Epithelial cell of esophagus (primary cell): ENCODE results near the gene AFP.

ENCODE experiments used
- DNase-seq: peaks from one replicate; pipeline ENCODE4 v3.0.0; 2010; ENCODE audit warnings: low read depth
- H3K4me3 ChIP-seq: 2 replicates; pipeline ENCODE4 v1.5.1; 2011; ENCODE audit warnings: mild to moderate bottlenecking, low read length, control low read depth
- TF ChIP-seq, protein P1 (sequence below): IDR thresholded peaks from 2 replicates; pipeline ENCODE4 v1.5.1; 2011; ENCODE audit warnings: low read depth, mild to moderate bottlenecking, low read length, control low read depth, inconsistent platforms; ENCODE audit not compliant: insufficient read depth; ENCODE audit errors: missing control alignments

Gene AFP

DNA sequence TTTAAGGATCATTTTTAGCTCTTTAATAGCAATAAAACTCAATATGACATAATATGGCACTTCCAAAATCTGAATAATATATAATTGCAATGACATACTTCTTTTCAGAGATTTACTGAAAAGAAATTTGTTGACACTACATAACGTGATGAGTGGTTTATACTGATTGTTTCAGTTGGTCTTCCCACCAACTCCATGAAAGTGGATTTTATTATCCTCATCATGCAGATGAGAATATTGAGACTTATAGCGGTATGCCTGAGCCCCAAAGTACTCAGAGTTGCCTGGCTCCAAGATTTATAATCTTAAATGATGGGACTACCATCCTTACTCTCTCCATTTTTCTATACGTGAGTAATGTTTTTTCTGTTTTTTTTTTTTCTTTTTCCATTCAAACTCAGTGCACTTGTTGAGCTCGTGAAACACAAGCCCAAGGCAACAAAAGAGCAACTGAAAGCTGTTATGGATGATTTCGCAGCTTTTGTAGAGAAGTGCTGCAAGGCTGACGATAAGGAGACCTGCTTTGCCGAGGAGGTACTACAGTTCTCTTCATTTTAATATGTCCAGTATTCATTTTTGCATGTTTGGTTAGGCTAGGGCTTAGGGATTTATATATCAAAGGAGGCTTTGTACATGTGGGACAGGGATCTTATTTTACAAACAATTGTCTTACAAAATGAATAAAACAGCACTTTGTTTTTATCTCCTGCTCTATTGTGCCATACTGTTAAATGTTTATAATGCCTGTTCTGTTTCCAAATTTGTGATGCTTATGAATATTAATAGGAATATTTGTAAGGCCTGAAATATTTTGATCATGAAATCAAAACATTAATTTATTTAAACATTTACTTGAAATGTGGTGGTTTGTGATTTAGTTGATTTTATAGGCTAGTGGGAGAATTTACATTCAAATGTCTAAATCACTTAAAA is 16.6 kb upstream of the AFP start:
- DNase-seq, result no peak
- H3K4me3 ChIP-seq, result no peak overlapping the region
- TF ChIP-seq, protein P1, sequence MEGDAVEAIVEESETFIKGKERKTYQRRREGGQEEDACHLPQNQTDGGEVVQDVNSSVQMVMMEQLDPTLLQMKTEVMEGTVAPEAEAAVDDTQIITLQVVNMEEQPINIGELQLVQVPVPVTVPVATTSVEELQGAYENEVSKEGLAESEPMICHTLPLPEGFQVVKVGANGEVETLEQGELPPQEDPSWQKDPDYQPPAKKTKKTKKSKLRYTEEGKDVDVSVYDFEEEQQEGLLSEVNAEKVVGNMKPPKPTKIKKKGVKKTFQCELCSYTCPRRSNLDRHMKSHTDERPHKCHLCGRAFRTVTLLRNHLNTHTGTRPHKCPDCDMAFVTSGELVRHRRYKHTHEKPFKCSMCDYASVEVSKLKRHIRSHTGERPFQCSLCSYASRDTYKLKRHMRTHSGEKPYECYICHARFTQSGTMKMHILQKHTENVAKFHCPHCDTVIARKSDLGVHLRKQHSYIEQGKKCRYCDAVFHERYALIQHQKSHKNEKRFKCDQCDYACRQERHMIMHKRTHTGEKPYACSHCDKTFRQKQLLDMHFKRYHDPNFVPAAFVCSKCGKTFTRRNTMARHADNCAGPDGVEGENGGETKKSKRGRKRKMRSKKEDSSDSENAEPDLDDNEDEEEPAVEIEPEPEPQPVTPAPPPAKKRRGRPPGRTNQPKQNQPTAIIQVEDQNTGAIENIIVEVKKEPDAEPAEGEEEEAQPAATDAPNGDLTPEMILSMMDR, result no peak

DNA sequence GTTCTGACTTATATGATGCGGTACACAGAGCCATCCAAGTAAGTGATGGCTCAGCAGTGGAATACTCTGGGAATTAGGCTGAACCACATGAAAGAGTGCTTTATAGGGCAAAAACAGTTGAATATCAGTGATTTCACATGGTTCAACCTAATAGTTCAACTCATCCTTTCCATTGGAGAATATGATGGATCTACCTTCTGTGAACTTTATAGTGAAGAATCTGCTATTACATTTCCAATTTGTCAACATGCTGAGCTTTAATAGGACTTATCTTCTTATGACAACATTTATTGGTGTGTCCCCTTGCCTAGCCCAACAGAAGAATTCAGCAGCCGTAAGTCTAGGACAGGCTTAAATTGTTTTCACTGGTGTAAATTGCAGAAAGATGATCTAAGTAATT is 15.4 kb upstream of the AFP start:
- TF ChIP-seq, protein P1, result no peak
- no peak overlapping the region for H3K4me3 ChIP-seq
- DNase-seq, result no peak

DNA sequence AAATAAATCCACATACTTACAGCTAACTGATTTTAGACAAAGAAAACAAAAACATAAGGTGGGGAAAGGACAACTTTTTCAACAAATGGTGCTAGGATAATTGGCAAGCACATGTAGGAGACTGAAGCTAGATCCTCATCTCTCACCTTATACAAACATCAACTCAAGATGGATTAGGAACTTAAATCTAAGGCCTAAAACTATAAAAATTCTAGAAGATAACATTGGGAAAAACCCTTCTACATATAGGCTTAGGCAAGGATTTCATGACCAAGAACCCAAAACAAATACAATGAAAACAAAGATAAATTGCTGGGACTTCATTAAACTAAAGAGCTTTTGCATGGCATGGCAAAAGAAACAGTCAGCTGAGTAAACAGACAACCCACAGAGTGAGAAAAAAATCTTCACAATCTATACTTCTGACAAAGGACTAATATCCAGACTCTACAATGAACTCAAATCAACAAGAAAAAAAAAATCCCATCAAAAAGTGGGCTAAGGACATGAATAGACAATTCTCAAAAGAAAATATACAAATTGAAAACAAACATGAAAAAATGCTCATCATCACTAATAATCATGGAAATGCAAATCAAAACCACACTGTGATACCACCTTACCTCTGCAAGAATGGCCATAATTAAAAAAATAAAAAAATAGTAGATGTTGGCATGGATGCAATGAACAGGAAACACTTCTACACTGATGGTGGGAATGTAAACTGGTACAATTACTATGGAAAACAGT is 14.1 kb upstream of the AFP start:
- no peak overlapping the region for H3K4me3 ChIP-seq
- TF ChIP-seq, protein P1, result no peak
- DNase-seq, result no peak

DNA sequence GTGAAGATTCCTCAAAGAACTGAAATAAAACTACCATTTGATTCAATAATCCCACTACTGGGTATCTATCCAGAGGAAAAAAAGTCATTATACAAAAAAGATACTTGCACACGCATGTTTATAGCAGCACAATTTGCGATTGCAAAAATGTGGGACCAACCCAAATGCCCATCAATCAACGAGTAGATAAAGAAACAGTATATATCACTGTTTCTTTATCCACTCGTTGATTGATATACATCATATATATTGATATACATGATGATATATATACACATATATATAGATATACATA is 13.6 kb upstream of the AFP start:
- DNase-seq, result no peak
- H3K4me3 ChIP-seq, result no peak overlapping the region
- TF ChIP-seq, protein P1, result no peak

DNA sequence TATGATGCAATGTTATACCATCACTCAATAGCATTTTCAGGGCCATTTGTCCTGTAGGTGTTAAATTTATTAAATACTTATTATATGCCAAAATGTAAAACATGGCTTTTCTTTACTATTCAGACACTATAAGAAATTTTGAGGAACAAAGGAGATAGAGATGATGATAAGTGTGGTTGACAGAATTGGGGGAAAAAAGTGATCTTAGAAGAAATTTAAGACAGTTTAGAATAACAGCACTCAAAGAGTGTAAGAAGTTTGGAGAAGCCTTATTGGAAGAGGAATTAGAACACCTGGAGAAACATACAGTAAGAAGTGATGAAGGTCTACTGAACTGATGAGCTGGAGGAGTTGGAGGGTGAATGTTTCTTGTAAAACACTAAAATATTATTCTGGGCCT is 12.8 kb upstream of the AFP start:
- no peak overlapping the region for H3K4me3 ChIP-seq
- TF ChIP-seq, protein P1, result no peak
- DNase-seq, result no peak

DNA sequence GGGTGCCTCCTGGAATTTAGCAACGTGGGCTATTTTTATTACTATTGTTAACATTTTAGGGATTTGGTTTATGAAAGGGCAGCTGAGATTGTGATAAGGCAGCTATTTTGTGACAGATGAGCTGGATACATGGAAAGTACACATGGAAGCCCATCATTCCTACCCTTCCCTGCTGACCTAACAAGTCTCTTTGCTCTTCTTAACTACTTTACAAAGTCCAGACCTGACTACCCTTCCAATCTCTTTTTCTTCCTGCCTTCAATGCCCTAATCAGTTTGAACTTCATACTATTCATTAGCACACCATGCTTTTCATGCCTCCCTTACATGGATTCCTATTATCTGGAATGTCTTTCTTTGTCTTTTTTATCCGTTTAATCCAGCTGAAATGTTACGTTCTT is 9.4 kb upstream of the AFP start:
- TF ChIP-seq, protein P1, result no peak
- DNase-seq, result no peak
- H3K4me3 ChIP-seq, result no peak overlapping the region
